ENCODE measurements around the gene SCRN1. TPM values are rescaled to one million over a fixed set of nuclear protein-coding genes. Genes with fewer than 3 reads are reported as not detected.

Gene SCRN1
- total RNA-seq, 2 donors from 2014 or later: 110 to 112 TPM

DNA sequence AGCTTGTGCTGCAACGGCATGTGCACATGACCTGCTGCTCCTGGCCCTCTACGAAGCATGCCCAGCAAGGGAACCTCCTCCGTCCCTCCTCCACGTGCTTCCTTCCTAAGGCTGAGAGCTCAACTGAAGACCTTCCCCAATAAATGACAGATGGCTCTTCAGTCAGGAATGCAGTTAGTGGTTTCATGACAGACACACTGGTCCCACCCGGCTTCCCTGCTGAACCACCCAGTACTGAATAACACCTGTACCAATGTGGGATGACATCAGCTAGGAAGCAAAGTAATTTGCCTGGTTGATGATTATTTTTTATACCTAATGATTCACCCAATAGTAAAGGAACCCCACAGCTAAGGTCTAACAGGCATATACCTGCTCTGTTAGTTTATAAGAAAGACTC is 69.1 kb downstream of the SCRN1 start:
- H3K4me3 ChIP-seq (ENCODE audit: low read length): no peak overlapping the region
- H3K9ac ChIP-seq (ENCODE audit: extremely low read depth, low read length, poor library complexity, severe bottlenecking): no peak overlapping the region
- peaks cover 58% of the 10 kb centered on the region for H3K36me3 Mint-ChIP-seq (ENCODE audit: low read depth)
- no peaks in the 10 kb centered on the region for H3K4me1 Mint-ChIP-seq
- no peaks in the 10 kb centered on the region for H3K27me3 Mint-ChIP-seq (ENCODE audit: insufficient read depth)
- TF ChIP-seq, protein P1, sequence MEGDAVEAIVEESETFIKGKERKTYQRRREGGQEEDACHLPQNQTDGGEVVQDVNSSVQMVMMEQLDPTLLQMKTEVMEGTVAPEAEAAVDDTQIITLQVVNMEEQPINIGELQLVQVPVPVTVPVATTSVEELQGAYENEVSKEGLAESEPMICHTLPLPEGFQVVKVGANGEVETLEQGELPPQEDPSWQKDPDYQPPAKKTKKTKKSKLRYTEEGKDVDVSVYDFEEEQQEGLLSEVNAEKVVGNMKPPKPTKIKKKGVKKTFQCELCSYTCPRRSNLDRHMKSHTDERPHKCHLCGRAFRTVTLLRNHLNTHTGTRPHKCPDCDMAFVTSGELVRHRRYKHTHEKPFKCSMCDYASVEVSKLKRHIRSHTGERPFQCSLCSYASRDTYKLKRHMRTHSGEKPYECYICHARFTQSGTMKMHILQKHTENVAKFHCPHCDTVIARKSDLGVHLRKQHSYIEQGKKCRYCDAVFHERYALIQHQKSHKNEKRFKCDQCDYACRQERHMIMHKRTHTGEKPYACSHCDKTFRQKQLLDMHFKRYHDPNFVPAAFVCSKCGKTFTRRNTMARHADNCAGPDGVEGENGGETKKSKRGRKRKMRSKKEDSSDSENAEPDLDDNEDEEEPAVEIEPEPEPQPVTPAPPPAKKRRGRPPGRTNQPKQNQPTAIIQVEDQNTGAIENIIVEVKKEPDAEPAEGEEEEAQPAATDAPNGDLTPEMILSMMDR (conservative IDR thresholded peaks at IDR 0.05): no peak
- no peak overlapping the region for H3K27ac ChIP-seq (ENCODE audit: low read depth, low read length)
- DNase-seq: no peak
- H3K4me3 Mint-ChIP-seq: no peak overlapping the region
- no peaks in the 10 kb centered on the region for H3K9me3 Mint-ChIP-seq
- no peaks in the 10 kb centered on the region for H3K4me1 ChIP-seq (ENCODE audit: control insufficient read depth, insufficient read depth, low read length)
- no peak overlapping the region for H3K27ac Mint-ChIP-seq
- 67 to 88% methylated on average over 3 to 5 of the region's 5 CpGs for WGBS, 2 experiments (ENCODE audit: insufficient coverage in 1 of 2, insufficient read length in 1 of 2)
- H3K36me3 ChIP-seq (ENCODE audit: control insufficient read depth, insufficient read depth, low read length): peaks cover 64% of the 10 kb centered on the region
- H3K9me3 ChIP-seq (ENCODE audit: control insufficient read depth, low read length): no peaks in the 10 kb centered on the region
- no peaks in the 10 kb centered on the region for H3K27me3 ChIP-seq (ENCODE audit: control insufficient read depth, insufficient read depth, low read length, poor library complexity, severe bottlenecking)

DNA sequence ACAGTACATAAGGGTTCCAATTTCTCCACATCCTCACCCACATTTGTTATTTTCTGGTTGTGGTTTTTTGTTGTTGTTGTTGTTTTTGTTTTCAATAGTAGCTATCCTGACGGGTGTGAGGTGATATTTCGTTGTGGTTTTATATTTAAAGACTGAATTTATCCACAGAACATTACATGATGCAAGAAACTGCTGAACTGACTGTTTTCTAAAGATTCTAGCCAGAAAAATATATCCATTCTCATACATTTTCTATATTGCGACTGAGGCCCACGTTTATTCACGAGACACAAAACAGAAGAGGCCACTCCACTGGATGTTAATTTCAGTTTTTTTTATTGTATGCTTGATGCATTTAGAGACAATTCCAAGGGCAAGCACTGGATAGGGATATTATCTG is 69.8 kb downstream of the SCRN1 start:
- H3K27ac ChIP-seq (ENCODE audit: low read depth, low read length): no peak overlapping the region
- Mint-ChIP-seq H3K9me3 (no peaks in the 10 kb centered on the region), H3K27me3 (ENCODE audit: insufficient read depth) (no peaks in the 10 kb centered on the region), H3K27ac (no peak overlapping the region), H3K36me3 (ENCODE audit: low read depth) (peaks cover 54% of the 10 kb centered on the region), H3K4me3 (no peak overlapping the region), H3K4me1 (no peaks in the 10 kb centered on the region)
- no peak overlapping the region for H3K4me3 ChIP-seq (ENCODE audit: low read length)
- DNase-seq: no peak
- H3K9me3 ChIP-seq (ENCODE audit: control insufficient read depth, low read length): no peaks in the 10 kb centered on the region
- H3K27me3 ChIP-seq (ENCODE audit: control insufficient read depth, insufficient read depth, low read length, poor library complexity, severe bottlenecking): no peaks in the 10 kb centered on the region
- TF ChIP-seq, protein P1 (conservative IDR thresholded peaks at IDR 0.05): no peak
- H3K36me3 ChIP-seq (ENCODE audit: control insufficient read depth, insufficient read depth, low read length): peaks cover 58% of the 10 kb centered on the region
- no peak overlapping the region for H3K9ac ChIP-seq (ENCODE audit: extremely low read depth, low read length, poor library complexity, severe bottlenecking)
- no peaks in the 10 kb centered on the region for H3K4me1 ChIP-seq (ENCODE audit: control insufficient read depth, insufficient read depth, low read length)
- 94 to 100% methylated on average over 1 to 5 of the region's 5 CpGs for WGBS, 2 experiments (ENCODE audit: insufficient coverage in 1 of 2, insufficient read length in 1 of 2)

DNA sequence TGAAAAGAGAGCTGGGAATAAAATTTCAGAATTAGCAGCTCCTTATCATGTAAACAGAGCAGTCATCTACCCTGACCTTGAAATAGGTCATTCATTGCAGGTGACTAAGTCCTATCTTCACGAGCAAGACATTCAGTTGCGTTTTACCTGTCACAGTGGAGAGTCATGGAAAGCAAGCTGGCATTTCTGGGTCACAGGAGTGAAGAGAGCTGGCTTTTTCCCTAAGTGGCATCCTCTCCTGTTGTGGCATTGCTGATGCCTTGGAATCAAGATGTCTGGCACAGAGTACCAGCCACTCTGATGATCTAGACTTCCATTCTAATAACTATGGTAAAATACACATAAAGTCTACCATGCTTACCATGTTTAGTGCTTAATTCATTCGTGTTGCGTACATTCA is 70.8 kb downstream of the SCRN1 start:
- Mint-ChIP-seq H3K27me3 (ENCODE audit: insufficient read depth) (no peaks in the 10 kb centered on the region), H3K4me1 (no peaks in the 10 kb centered on the region), H3K4me3 (no peak overlapping the region), H3K9me3 (no peaks in the 10 kb centered on the region), H3K27ac (no peak overlapping the region), H3K36me3 (ENCODE audit: low read depth) (peaks cover 44% of the 10 kb centered on the region)
- H3K27ac ChIP-seq (ENCODE audit: low read depth, low read length): no peak overlapping the region
- WGBS, 2 experiments (ENCODE audit: insufficient coverage in 1 of 2, insufficient read length in 1 of 2): 95 to 96% methylated on average over 4 of the region's 4 CpGs
- H3K27me3 ChIP-seq (ENCODE audit: control insufficient read depth, insufficient read depth, low read length, poor library complexity, severe bottlenecking): no peaks in the 10 kb centered on the region
- no peaks in the 10 kb centered on the region for H3K9me3 ChIP-seq (ENCODE audit: control insufficient read depth, low read length)
- H3K4me1 ChIP-seq (ENCODE audit: control insufficient read depth, insufficient read depth, low read length): no peaks in the 10 kb centered on the region
- H3K4me3 ChIP-seq (ENCODE audit: low read length): no peak overlapping the region
- TF ChIP-seq, protein P1 (conservative IDR thresholded peaks at IDR 0.05): no peak
- peaks cover 49% of the 10 kb centered on the region for H3K36me3 ChIP-seq (ENCODE audit: control insufficient read depth, insufficient read depth, low read length)
- H3K9ac ChIP-seq (ENCODE audit: extremely low read depth, low read length, poor library complexity, severe bottlenecking): no peak overlapping the region
- no peak for DNase-seq

All from endodermal cell (in vitro differentiated cells).